Measurements from ENCODE around the gene PKNOX2.

Gene PKNOX2

GRCh38 chr11:125229916-125230315 lies 65.4 kb downstream of the PKNOX2 start:
- DNase-seq (ENCODE audit: low read depth in 3 of 3, low spot score in 1 of 3) = no peak

DNA sequence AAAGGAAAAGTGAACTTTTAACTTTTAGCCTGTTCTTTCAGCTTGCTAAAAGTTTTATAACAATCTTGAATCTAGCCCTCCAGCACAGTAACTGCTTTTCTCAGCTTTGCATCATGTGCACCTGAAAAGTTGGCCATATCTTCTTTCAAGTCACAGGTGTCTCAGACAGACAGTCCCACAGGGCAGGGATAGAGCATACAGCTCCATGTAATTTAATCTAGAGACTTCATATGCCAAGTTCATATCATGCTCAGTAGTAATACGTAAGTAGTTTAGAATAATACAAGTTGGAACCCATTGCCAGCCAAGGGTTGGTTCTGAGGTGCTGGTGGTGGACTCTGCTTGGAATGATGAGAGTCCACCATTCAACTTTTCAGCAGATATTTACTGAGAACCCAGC lies 68.6 kb downstream of the PKNOX2 start:
- DNase-seq (ENCODE audit: low read depth in 3 of 3, low spot score in 1 of 3) = no peak

- no peak for DNase-seq (ENCODE audit: low read depth in 3 of 3, low spot score in 1 of 3)
Measured at GRCh38 chr11:125233736-125234275, 69.3 kb downstream of the PKNOX2 start.

DNA sequence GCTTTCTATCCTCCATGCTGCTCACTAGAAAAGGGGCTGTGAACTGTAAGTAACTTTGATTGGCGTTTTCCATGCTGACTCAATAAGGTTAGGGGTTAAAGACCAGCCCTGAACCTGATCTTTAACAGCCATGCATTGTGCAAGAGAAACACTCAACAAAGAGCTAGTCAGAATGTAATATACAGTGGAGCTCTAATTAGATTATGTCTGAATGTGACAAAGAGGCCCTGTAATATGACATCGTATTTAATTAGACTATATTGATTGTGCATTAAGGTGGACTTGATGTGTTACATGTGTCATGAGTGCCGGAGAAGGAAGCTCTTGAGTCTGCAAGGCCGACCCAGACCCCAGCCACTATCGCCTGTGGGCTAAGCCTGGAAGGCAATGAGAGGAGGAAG lies 70.5 kb downstream of the PKNOX2 start:
- DNase-seq (ENCODE audit: low read depth in 3 of 3, low spot score in 1 of 3) = no peak

- no peak for DNase-seq (ENCODE audit: low read depth in 3 of 3, low spot score in 1 of 3)
Measured at GRCh38 chr11:125236072-125236825, 71.7 kb downstream of the PKNOX2 start.

DNA sequence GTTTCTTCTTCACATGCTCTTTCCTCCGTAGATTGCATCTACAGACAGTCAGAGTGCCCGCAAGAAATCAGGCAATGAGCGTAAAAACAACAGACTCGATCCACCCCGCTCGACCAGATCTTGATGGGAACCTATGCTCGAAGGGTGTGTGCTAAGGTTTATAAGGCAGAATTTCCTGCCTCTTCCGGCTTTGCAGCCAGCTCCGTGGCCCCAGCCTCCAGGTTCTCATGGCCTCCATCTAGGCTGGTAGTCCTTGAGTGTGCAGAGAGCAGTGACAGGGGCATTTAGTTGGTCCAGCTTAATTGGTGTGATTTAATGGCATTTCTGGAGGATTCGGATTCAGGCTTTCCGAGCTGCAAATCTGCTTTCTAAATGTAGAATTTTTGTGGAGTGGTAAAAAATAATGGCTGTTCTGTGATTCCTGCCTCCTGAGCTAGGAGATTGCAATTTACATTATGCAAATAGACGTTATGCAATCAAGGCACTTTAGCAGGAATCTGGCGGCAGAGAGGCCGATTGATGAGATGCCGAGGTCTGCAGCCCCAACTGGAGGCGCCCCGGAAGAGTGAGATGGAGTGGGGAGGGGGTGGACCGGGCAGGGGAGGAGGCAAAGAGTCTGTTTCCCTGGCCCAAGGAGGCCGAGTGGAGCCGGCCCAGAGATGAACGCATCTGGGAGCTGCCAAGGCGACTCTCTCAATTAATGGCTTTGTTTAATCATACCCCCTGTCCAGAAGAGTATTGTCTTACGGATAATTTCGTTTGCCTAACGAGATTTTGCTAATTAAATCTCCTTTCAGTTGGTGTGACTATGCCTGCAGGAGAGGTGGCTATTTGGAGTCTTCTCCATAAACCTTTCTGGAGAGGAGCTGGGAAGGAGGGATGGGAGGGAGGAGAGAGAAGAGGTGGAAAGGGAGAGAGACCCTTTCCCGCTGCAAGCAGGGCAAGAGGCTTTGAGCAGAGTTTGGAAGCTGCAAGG lies 75.3 kb downstream of the PKNOX2 start:
- no peak for DNase-seq (ENCODE audit: low read depth in 3 of 3, low spot score in 1 of 3)

GRCh38 chr11:125241104-125241503 lies 76.6 kb downstream of the PKNOX2 start:
- no peak for DNase-seq (ENCODE audit: low read depth in 3 of 3, low spot score in 1 of 3)

DNA sequence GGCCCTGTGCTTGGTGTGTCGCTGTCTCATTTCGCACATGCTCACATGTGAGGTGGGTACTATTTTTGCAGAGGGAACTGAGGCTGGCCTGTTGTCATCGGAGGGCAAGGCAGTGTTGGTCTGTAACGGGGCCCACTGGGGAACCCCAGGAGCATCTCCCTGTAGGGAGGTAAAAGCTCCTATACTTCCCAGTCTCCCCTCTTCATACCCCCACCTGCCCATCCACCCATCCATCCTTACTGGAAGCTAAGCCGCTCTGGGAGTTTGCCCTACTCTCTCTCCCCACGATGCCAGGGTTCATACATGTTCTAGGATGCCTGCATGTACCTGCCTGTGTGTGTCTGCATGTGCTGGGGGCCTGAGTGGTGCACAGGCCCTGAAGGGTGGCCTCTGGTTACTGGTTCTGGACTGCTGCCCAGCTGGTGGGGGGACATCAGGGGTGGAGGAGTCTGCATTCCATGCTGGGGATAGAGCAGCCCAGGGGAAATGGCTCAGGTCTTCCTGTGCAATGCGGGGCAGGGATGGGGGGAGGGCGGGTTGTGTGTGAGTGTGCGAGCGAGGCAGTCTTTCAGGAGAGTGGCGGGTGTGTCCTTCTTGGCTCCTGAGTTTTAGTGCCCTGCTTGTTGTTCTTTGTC lies 77.7 kb downstream of the PKNOX2 start:
- no peak for DNase-seq (ENCODE audit: low read depth in 3 of 3, low spot score in 1 of 3)

DNA sequence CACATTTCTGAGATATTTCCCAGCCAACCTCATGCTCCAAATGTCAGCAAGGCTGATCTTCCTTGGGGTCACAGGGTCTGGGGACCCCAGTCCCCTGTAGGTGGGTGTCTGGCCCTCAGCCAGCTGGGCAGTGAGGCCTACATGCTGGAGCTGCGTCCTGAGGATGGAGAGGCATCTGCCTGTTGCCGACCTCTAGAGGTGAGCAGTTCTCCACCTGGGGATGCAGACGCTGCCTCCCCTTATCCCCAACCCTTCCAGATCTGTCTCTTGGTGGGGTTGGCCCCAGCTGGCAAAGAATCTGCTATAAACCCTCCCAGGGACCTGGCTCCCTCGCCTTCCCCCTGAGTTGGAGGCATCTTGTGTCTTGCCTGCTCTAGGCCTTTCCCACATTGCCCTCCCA lies 79.6 kb downstream of the PKNOX2 start:
- no peak for DNase-seq (ENCODE audit: low read depth in 3 of 3, low spot score in 1 of 3)

DNA sequence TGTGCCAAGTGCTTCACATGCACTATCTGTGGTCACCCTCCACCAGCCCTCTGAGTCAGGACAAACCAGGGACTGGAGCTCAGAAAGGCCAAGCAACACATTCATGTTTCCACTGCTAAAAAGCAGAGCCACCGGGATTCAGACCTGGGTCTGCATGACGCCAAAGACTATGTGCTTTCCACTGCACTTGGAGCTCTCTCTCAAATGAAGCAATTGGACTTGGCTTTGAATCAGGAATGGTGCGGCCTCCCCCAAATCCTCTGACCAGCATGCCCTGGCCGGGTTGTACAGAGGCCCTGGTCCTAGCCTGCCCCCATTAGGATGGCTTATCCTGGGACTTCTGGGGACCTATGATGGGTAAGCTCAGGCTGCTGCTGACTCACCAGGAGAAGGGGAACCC lies 80.7 kb downstream of the PKNOX2 start:
- no peak for DNase-seq (ENCODE audit: low read depth in 3 of 3, low spot score in 1 of 3)

GRCh38 chr11:125247431-125247830 lies 82.9 kb downstream of the PKNOX2 start:
- DNase-seq (ENCODE audit: low read depth in 3 of 3, low spot score in 1 of 3) = no peak

GRCh38 chr11:125250318-125251213 lies 86.0 kb downstream of the PKNOX2 start:
- DNase-seq (ENCODE audit: low read depth in 3 of 3, low spot score in 1 of 3) = no peak

- no peak for DNase-seq (ENCODE audit: low read depth in 3 of 3, low spot score in 1 of 3)
Measured at GRCh38 chr11:125251214-125251545, 86.6 kb downstream of the PKNOX2 start.

DNA sequence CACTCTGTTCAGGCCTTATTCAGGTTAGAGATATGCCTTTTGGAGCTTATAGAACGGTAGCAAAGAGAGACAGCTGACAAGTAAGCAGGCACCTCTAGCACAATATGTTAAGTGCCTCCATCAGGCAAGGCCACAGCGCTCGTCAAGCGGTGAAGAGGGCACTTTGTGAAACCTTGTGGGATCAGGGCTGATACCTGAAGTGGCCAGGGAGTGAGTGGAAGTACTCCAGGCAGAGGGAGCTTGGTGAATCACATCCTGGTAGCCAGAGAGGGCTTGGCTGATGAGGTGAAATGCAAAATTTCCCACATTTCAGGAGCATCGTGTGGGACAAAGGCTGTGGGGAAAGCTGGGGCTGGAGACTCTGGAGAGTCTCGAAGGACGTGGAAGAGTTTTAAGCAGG lies 87.4 kb downstream of the PKNOX2 start:
- no peak for DNase-seq (ENCODE audit: low read depth in 3 of 3, low spot score in 1 of 3)

GRCh38 chr11:125253289-125253688 lies 88.7 kb downstream of the PKNOX2 start:
- DNase-seq (ENCODE audit: low read depth in 3 of 3, low spot score in 1 of 3) = no peak

- no peak for DNase-seq (ENCODE audit: low read depth in 3 of 3, low spot score in 1 of 3)
Measured at GRCh38 chr11:125253795-125254525, 89.4 kb downstream of the PKNOX2 start.

- DNase-seq (ENCODE audit: low read depth in 3 of 3, low spot score in 1 of 3) = no peak
Measured at GRCh38 chr11:125256541-125257189, 92.1 kb downstream of the PKNOX2 start.

DNA sequence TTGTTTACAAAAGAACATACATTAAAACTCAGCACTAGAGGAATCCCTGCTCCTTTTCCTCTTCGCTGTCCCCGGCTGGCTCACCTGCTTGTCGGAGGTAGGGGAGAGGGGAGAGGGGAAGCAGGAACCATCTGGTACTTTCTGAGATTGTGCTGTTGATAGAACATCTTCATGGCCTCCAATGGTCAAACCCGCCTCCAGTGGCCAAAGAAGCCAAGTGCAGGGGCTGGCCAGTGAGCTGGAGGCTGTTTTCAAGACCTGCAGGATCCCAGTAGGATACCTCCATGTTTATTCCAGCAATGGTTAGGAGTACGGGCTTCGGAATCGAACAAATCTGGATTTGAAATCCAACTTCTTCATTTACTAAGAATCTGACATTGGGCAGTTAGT lies 92.6 kb downstream of the PKNOX2 start:
- no peak for DNase-seq (ENCODE audit: low read depth in 3 of 3, low spot score in 1 of 3)

- DNase-seq (ENCODE audit: low read depth in 3 of 3, low spot score in 1 of 3) = no peak
Measured at GRCh38 chr11:125257751-125258150, 93.2 kb downstream of the PKNOX2 start.

All from stimulated activated CD4-positive, alpha-beta T cell treated with anti-CD3 and anti-CD28 coated beads, TNF-alpha, amount 100 ng/mL, for 1 hour (primary cell).